Upper lobe of left lung (tissue), 6 donors: ENCODE data around the gene CALR3. TPM values are rescaled to one million over a fixed set of nuclear protein-coding genes. Genes with fewer than 3 reads are reported as not detected.
A peak's percentile ranks its signal among the peaks of the same experiment; 100 is the strongest.

Experiments
- ATAC-seq, 2 donors: fragments of 200-7000 bp; cut with Tn5 transposase; one replicate each; pipeline ENCODE4 v1.9.1; 2022; ENCODE audit warnings: mild to moderate bottlenecking in 2 of 2, moderate library complexity in 2 of 2; ENCODE audit not compliant: low FRiP score in 2 of 2
- DNase-seq, 2 donors: peaks; one replicate each; pipeline ENCODE4 v3.0.0-alpha.2; 2019 to 2020
- H3K27ac ChIP-seq, 4 donors: fragments of 200-600 bp; sonication (generic); one replicate each; pipeline ENCODE4 v1.5.1; 2016 to 2019
- H3K27me3 ChIP-seq, 4 donors: fragments of 200-600 bp; sonication (generic); one replicate each; pipeline ENCODE4 v1.5.1; 2017 to 2019
- H3K36me3 ChIP-seq, 4 donors: fragments of 200-600 bp; sonication (generic); one replicate each; pipeline ENCODE4 v1.5.1; 2016 to 2019
- H3K4me1 ChIP-seq, 4 donors: fragments of 200-600 bp; sonication (generic); one replicate each; pipeline ENCODE4 v1.5.1; 2018 to 2019
- H3K4me3 ChIP-seq, 4 donors: fragments of 200-600 bp; sonication (generic); one replicate each; pipeline ENCODE4 v1.5.1; 2017 to 2019; ENCODE audit warnings: mild to moderate bottlenecking in 2 of 4, moderate library complexity in 1 of 4
- H3K9me3 ChIP-seq, 4 donors: fragments of 200-600 bp; sonication (generic); one replicate each; pipeline ENCODE4 v1.5.1; 2018 to 2019
- CTCF ChIP-seq, 6 experiments: fragments of 450-650 bp in 4 of 6; fragments of 200-600 bp in 2 of 6; sonication (generic) in 2 of 6; IDR thresholded peaks; one replicate each; pipeline ENCODE4 v1.5.1; 2016 to 2019; ENCODE audit warnings: antibody characterized with exemption in 6 of 6
- EP300 ChIP-seq, 4 donors: sonication (generic); formaldehyde crosslinking; IDR thresholded peaks; one replicate each; pipeline ENCODE4 v1.5.1; 2017; ENCODE audit warnings: antibody characterized with exemption in 4 of 4, control low read depth in 2 of 4
- POLR2A ChIP-seq, 4 donors: fragments of 450-650 bp; IDR thresholded peaks; one replicate each; pipeline ENCODE4 v1.5.1; 2016 to 2017; ENCODE audit warnings: antibody characterized with exemption in 4 of 4, mild to moderate bottlenecking in 2 of 4
- POLR2AphosphoS5 ChIP-seq, 2 donors: sonication (generic); formaldehyde crosslinking; IDR thresholded peaks; one replicate each; pipeline ENCODE4 v1.5.1; 2017; ENCODE audit warnings: antibody characterized with exemption in 2 of 2
- WGBS, 2 donors: methylation state at CpG; one replicate each; pipeline ENCODE4 v1.1.5; 2017 to 2018; 5-methylcytosine and 5-hydroxymethylcytosine counted together
- total RNA-seq, 6 donors: library from RNA; depleted of rRNA in 4 of 6; stranded (reverse); fragments of >200 nt in 4 of 6; gene quantifications; one replicate each; pipeline versions ENCODE4 v1.1.0 to v1.2.1, GENCODE V29; 2016 to 2021
- donor health status: DM: no; HTN: no; CAD: no; lungs with moderate emphysema.
- donor health status: DM: no; HTN: yes; CAD: no; lungs with severe emphysema.

The CALR3 gene
- total RNA-seq, 6 donors from 2014 or later: not detected

- peak; percentile 81 to 89 for TF ChIP-seq POLR2AphosphoS5 (IDR thresholded peaks at IDR 0.05)
- TF ChIP-seq EP300 (IDR thresholded peaks at IDR 0.05): no peak
- TF ChIP-seq CTCF (IDR thresholded peaks at IDR 0.05): peak in 4 of 6 experiments; percentile 16 to 39 (median 28)
- TF ChIP-seq POLR2A (IDR thresholded peaks at IDR 0.05): peak; percentile 23 to 90 (median 68)
- DNase-seq: peak; percentile 93 to 98
- Histone ChIP-seq H3K36me3 (peaks cover 0 to 28% (median 13%) of the 10 kb centered on the region in 4 donors), H3K4me1 (peaks cover 28 to 71% (median 34%) of the 10 kb centered on the region in 4 donors), H3K27ac (peak within 1 kb of the TSS; percentile 81 to 93 (median 86)), H3K9me3 (no peaks in the 10 kb centered on the region), H3K4me3 (peak within 1 kb of the TSS; percentile 89 to 100 (median 94)), H3K27me3 (no peaks in the 10 kb centered on the region)
- peak; percentile 96 to 98 for ATAC-seq
- 1% methylated on average over 39 of the region's 108 CpGs; no CpG with 5 or more reads in 1 of the 2 donors for WGBS, 2 donors
These were observed 46.3 kb upstream of the CALR3 start, which contains the start of gene CHERP for GRCh38 chr19:16542045-16542909. TSS of gene CHERP (minus strand) at chr19:16542437. CDS start at chr19:16542378, 59 bp downstream.

GRCh38 chr19:16541526-16542044 lies 45.6 kb upstream of the CALR3 start:
- Histone ChIP-seq H3K36me3 (peaks cover 0 to 35% (median 13%) of the 10 kb centered on the region in 4 donors), H3K27ac (peak overlapping the region; percentile 81 to 93 (median 86)), H3K27me3 (no peaks in the 10 kb centered on the region), H3K4me3 (peak overlapping the region; percentile 89 to 100 (median 94)), H3K9me3 (no peaks in the 10 kb centered on the region), H3K4me1 (peaks cover 28 to 71% (median 34%) of the 10 kb centered on the region in 4 donors)
- DNase-seq (peak in 1 of 2 donors; percentile 40), ATAC-seq (no peak)
- TF ChIP-seq CTCF (IDR thresholded peaks at IDR 0.05) (no peak), EP300 (IDR thresholded peaks at IDR 0.05) (no peak), POLR2A (IDR thresholded peaks at IDR 0.05) (no peak), POLR2AphosphoS5 (IDR thresholded peaks at IDR 0.05) (no peak)
- 1 to 2% methylated on average over 23 to 29 of the region's 29 CpGs for WGBS, 2 donors

GRCh38 chr19:16540948-16541347 lies 45.0 kb upstream of the CALR3 start:
- WGBS, 2 donors: 83 to 88% methylated on average over 12 of the region's 12 CpGs
- no peak overlapping the region for H3K27ac ChIP-seq
- peaks cover 28 to 71% (median 34%) of the 10 kb centered on the region in 4 donors for H3K4me1 ChIP-seq
- H3K36me3 ChIP-seq: peaks cover 0 to 42% (median 18%) of the 10 kb centered on the region in 4 donors
- DNase-seq (no peak), ATAC-seq (no peak)
- H3K27me3 ChIP-seq: no peaks in the 10 kb centered on the region
- no peak for TF ChIP-seq POLR2AphosphoS5 (IDR thresholded peaks at IDR 0.05)
- no peak for TF ChIP-seq POLR2A (IDR thresholded peaks at IDR 0.05)
- no peak for TF ChIP-seq CTCF (IDR thresholded peaks at IDR 0.05)
- no peak for TF ChIP-seq EP300 (IDR thresholded peaks at IDR 0.05)
- peak overlapping the region; percentile 89 to 100 (median 94) for H3K4me3 ChIP-seq
- H3K9me3 ChIP-seq: no peaks in the 10 kb centered on the region

- H3K36me3 ChIP-seq: peaks cover 19 to 80% (median 53%) of the 10 kb centered on the region in 4 donors
- H3K4me3 ChIP-seq: no peak overlapping the region
- peaks cover 20 to 43% (median 21%) of the 10 kb centered on the region in 4 donors for H3K4me1 ChIP-seq
- no peak for TF ChIP-seq CTCF (IDR thresholded peaks at IDR 0.05)
- TF ChIP-seq EP300 (IDR thresholded peaks at IDR 0.05): no peak
- TF ChIP-seq POLR2A (IDR thresholded peaks at IDR 0.05): no peak
- 89 to 96% methylated on average over 12 to 13 of the region's 13 CpGs for WGBS, 2 donors
- ATAC-seq: no peak
- H3K27me3 ChIP-seq: no peaks in the 10 kb centered on the region
- DNase-seq: peak in 1 of 2 donors; percentile 47
- no peaks in the 10 kb centered on the region for H3K9me3 ChIP-seq
- H3K27ac ChIP-seq: no peak overlapping the region
These were observed 41.1 kb upstream of the CALR3 start for GRCh38 chr19:16537111-16537510.
